Tibial artery (tissue), 4 donors: ENCODE measurements around the gene MAP3K7.

Experiments
- DNase-seq, 2 donors: peaks; one replicate each; pipeline ENCODE4 v3.0.0-alpha.2; 2019
- H3K27ac ChIP-seq, 2 donors: fragments of 200-600 bp; sonication (generic) in 1 of 2; 1 replicate in 1 of 2; 2 replicates in 1 of 2; pipeline ENCODE4 v1.5.1; 2018 to 2019; ENCODE audit warnings: mild to moderate bottlenecking in 1 of 2
- H3K27me3 ChIP-seq, 2 donors: fragments of 200-600 bp; sonication (generic) in 1 of 2; one replicate each; pipeline versions ENCODE4 v1.5.1 to v1.6.0; 2016 to 2019
- H3K36me3 ChIP-seq, 3 donors: fragments of 200-600 bp; sonication (generic) in 2 of 3; one replicate each; pipeline ENCODE4 v1.5.1; 2016 to 2019; ENCODE audit warnings: mild to moderate bottlenecking in 2 of 3
- H3K4me1 ChIP-seq, 4 donors: fragments of 200-600 bp; sonication (generic) in 2 of 4; 1 replicate in 3 of 4; 2 replicates in 1 of 4; pipeline ENCODE4 v1.5.1; 2016 to 2019
- H3K4me3 ChIP-seq, 2 donors: fragments of 200-600 bp; sonication (generic) in 1 of 2; 1 replicate in 1 of 2; 2 replicates in 1 of 2; pipeline ENCODE4 v1.5.1; 2018 to 2019; ENCODE audit warnings: mild to moderate bottlenecking in 2 of 2
- H3K9me3 ChIP-seq, 3 donors: fragments of 200-600 bp; sonication (generic) in 1 of 3; one replicate each; pipeline ENCODE4 v1.5.1; 2016 to 2019
- CTCF ChIP-seq, 2 experiments: fragments of 200-600 bp in 1 of 2; fragments of 450-650 bp in 1 of 2; IDR thresholded peaks; one replicate each; pipeline ENCODE4 v1.5.1; 2017 to 2019; ENCODE audit warnings: antibody characterized with exemption in 2 of 2, mild to moderate bottlenecking in 1 of 2, moderate library complexity in 1 of 2
- intact Hi-C: fragments of 100-400 bp; cut with DNase I; formaldehyde crosslinking; loops from one replicate; pipeline ENCODE4 v1.15.0; 2023; ENCODE audit warnings: low total_unique reads

The MAP3K7 gene

DNA sequence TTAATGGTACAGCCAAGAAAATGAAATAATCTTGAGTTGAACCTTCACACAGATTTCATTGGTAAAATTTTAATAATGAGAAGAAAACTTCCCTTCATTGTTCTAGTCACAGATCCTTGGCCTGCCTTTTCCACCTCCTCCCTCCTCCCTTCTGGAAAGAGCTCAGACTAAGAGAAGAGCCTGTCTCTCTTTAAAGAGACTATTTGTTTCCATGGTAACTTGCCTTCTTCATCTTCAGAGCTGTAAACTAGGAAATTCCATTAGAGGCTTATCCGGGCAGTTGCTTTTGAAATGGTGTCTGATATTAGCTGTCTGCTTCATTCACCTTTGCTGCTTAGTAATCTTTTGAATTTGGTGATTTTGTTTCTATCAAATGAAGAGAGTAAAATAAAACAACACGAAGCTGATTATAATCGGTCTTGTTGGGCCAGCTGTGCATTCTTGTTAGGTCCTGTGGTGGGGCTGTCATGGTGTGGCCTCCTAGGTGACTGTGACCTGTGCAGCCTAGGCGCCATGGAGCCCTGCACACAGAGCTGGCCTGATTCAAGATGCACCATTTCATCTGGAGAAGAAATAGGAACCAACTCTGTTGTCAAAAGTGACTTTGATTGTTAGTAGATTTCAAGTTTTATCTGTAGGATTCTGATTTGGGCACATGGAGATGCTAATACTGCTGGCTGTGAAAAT, 96.7 kb downstream of the MAP3K7 start:
- intact Hi-C loops: no loop called here
- Histone ChIP-seq H3K27ac (no peak overlapping the region), H3K36me3 (no peaks in the 10 kb centered on the region), H3K9me3 (no peaks in the 10 kb centered on the region), H3K4me3 (no peak overlapping the region), H3K4me1 (no peaks in the 10 kb centered on the region), H3K27me3 (peaks cover 0 to 4% of the 10 kb centered on the region in 2 donors)
- TF ChIP-seq CTCF (IDR thresholded peaks at IDR 0.05): no peak
- DNase-seq: no peak

GRCh38 chr6:90488816-90489215, 98.1 kb downstream of the MAP3K7 start:
- peaks cover 0 to 3% of the 10 kb centered on the region in 2 donors for H3K27me3 ChIP-seq
- TF ChIP-seq CTCF (IDR thresholded peaks at IDR 0.05): no peak
- H3K4me1 ChIP-seq: no peaks in the 10 kb centered on the region
- no peak overlapping the region for H3K4me3 ChIP-seq
- no peaks in the 10 kb centered on the region for H3K9me3 ChIP-seq
- no peaks in the 10 kb centered on the region for H3K36me3 ChIP-seq
- DNase-seq: no peak
- H3K27ac ChIP-seq: no peak overlapping the region
- intact Hi-C loops: no loop called here

GRCh38 chr6:90485635-90486277, 101.1 kb downstream of the MAP3K7 start:
- TF ChIP-seq CTCF (IDR thresholded peaks at IDR 0.05): no peak
- H3K27me3 ChIP-seq: no peaks in the 10 kb centered on the region
- intact Hi-C loops: no loop called here

DNA sequence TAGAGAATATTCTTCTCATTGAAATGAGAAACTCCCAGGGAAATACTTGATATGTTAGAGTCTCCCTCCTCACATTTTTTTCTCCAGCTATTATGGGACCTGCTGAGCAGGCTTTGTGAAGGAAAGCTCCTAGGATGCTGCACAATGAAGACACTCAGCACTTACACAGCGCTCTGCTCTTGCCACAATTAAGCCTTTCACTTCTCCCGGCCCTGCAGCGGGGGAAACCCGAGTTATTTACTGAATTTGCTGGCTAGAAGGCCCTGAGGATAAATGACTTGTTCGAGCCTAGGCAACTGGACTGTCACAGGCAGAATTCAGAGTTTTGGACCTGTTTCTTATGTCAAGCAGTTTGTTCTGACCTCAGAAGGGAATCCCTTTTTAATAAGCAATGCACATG, 102.0 kb downstream of the MAP3K7 start:
- H3K27me3 ChIP-seq: no peaks in the 10 kb centered on the region
- intact Hi-C loops: loop anchor here (5.0 kb wide), 1 partner anchor 543 kb away; no protein-coding TSS in a partner anchor
- H3K27ac ChIP-seq: no peak overlapping the region
- no peak overlapping the region for H3K4me3 ChIP-seq
- no peak for TF ChIP-seq CTCF (IDR thresholded peaks at IDR 0.05)
- no peaks in the 10 kb centered on the region for H3K9me3 ChIP-seq
- H3K36me3 ChIP-seq: no peaks in the 10 kb centered on the region
- H3K4me1 ChIP-seq: no peaks in the 10 kb centered on the region
- no peak for DNase-seq

More at GRCh38 chr6:90485635-90486277, 101.1 kb downstream of the MAP3K7 start:
- no peaks in the 10 kb centered on the region for H3K4me1 ChIP-seq
- H3K27ac ChIP-seq: no peak overlapping the region
- H3K4me3 ChIP-seq: no peak overlapping the region
- H3K9me3 ChIP-seq: no peaks in the 10 kb centered on the region
- H3K36me3 ChIP-seq: no peaks in the 10 kb centered on the region
- no peak for DNase-seq

GRCh38 chr6:90484385-90484784, 102.5 kb downstream of the MAP3K7 start:
- Histone ChIP-seq H3K36me3 (no peaks in the 10 kb centered on the region), H3K4me1 (peaks cover 0 to 1% (median 0%) of the 10 kb centered on the region in 4 donors), H3K27me3 (no peaks in the 10 kb centered on the region), H3K27ac (no peak overlapping the region), H3K9me3 (no peaks in the 10 kb centered on the region), H3K4me3 (no peak overlapping the region)
- intact Hi-C loops: loop anchor here (5.0 kb wide), 1 partner anchor 542 kb away; no protein-coding TSS in a partner anchor
- TF ChIP-seq CTCF (IDR thresholded peaks at IDR 0.05): no peak
- no peak for DNase-seq
